CD4-positive, alpha-beta T cell treated with Interleukin-21 for 1 hour (primary cell): Measurements from ENCODE around the gene LAMTOR1.

ENCODE experiments used
- DNase-seq: peaks from one replicate; pipeline ENCODE4 v3.0.0-alpha.2; 2020

LAMTOR1 gene

GRCh38 chr11:72116019-72116755 is 13.1 kb upstream of the LAMTOR1 start:
- DNase-seq = no peak

DNA sequence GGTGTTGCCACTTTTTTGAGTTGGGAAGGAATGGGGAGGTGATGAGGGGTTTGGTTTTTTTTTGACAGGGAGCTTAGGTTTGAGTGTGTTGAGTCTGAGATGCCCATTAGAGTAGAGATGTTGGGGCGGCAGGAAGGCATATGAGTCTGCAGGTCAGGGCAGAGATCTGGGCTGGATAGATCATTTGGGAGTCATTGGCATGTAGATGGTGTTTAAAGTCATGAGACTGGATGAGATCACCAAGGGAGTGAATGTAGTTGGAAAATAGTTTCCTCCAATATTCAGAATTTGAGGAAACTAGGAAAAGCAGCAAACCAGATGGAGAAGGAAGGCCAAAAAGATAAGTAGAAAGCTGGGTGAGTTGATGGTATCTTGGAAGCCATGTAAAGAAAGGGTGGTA is 11.5 kb upstream of the LAMTOR1 start:
- DNase-seq = no peak

- no peak for DNase-seq
Observed at GRCh38 chr11:72112978-72113808, 10.1 kb upstream of the LAMTOR1 start.

- peak; percentile 99 for DNase-seq
Observed at GRCh38 chr11:72112143-72112977, 9.3 kb upstream of the LAMTOR1 start, which contains the start of gene ANAPC15. TSS of gene ANAPC15 (minus strand) at chr11:72112695. CDS start at chr11:72111276, 1,419 bp downstream.

GRCh38 chr11:72111300-72112142 is 8.4 kb upstream of the LAMTOR1 start:
- DNase-seq = no peak

- DNase-seq = no peak
Observed at GRCh38 chr11:72105888-72106287, 2.8 kb upstream of the LAMTOR1 start, which contains the start of gene TOMT. TSS of gene TOMT (plus strand) at chr11:72105924. CDS start at chr11:72105952, 28 bp downstream.

- no peak for DNase-seq
Observed at GRCh38 chr11:72103754-72104167, 664 bp upstream of the LAMTOR1 start.

- DNase-seq = no peak
Observed at GRCh38 chr11:72102631-72102945, 509 bp downstream of the LAMTOR1 start.

GRCh38 chr11:72102162-72102561 is 935 bp downstream of the LAMTOR1 start:
- DNase-seq = no peak

DNA sequence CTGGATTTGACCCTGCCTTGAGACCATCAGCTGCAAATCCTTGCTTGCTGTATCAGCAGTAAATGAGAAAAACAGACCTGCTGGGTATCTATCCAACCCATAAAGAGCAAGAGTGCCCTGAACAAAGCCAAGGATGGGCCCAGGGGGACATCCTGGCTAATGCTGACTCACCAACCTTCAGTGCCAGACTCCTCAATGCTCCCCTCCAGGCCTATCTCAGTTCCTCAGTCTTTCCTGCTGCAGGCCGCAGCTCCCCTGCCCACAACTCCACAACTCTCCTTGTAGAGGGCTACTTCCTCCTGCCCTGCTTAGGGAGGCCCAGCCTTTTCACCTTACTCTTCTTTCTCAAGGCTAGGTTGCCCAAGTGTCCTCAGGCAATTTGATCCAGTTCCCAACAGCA is 2.6 kb downstream of the LAMTOR1 start:
- no peak for DNase-seq

GRCh38 chr11:72100009-72100408 is 3.1 kb downstream of the LAMTOR1 start:
- DNase-seq = no peak

DNA sequence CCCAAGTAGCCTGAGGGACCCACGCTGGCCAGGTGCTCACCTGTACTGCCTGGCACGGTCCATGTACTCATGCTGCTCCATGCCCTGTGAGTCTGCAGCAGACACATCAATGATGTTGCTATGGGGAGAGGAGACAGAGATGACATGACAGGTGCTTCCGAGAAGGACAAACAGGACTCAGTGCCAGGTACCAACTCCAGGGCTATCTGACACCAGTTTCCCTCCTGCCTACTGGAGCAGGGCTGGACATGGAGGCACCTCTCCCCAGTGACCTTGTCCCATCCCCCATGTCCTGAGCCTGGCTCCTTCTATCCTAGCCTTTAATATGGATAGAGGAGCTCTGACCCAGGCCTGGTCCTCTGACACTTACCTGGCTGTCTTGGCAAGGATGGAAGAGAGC is 4.4 kb downstream of the LAMTOR1 start:
- no peak for DNase-seq

DNA sequence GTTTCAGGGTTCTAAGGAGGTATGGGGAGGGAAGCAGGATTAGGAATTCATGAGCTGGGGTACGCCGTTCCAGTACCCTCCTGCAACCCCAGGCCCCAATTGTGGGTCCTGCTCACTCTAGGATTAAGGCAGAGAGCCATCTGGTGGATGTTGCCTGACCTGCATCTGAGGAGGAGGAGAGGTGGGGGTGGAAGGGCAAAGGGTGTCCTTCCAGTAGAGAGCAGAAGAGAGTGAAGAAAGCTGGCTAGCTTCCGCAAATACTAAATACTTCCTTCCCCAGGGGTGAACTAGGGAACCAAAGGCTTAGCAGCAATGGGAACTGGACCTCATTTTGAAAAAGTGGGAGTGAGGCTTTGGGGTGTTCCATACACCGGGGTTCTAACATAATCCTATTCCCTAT is 11.8 kb downstream of the LAMTOR1 start:
- peak; percentile 78 for DNase-seq

DNA sequence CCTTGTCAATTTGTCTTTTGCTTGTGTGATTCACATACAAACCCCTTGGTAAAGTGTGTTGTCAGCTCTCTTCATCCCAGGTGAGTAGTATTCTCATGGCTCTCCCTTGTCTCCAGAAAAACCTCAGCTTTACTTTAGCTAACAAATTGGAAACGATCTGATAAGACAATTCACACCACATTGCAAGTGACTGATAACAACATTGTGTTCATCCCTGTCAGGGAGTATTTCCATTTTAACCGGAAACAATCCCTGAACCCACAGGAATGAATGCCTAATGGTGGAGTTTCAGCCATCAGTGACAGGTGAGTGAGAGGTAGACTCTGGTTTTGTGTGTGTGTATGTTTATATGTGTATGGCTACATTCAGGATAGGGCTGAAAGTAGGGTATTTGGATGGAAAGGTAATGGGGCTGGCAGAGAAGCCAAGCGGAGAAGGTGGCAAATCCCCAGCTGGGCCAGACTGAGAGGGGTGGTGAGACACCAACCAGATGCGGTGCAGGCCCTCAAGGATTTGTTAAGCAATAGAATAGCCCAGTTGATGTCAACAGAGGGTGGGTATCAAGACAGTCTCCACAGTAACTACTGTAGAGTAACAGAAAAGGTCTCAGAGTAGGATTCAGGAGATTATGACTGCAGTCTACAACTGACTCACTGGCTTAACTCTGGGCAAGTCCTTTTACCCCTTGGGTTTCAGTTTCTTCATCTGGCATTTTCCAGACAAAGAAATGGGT is 14.9 kb downstream of the LAMTOR1 start:
- DNase-seq = no peak

- no peak for DNase-seq
Observed at GRCh38 chr11:72085621-72086351, 17.3 kb downstream of the LAMTOR1 start.

DNA sequence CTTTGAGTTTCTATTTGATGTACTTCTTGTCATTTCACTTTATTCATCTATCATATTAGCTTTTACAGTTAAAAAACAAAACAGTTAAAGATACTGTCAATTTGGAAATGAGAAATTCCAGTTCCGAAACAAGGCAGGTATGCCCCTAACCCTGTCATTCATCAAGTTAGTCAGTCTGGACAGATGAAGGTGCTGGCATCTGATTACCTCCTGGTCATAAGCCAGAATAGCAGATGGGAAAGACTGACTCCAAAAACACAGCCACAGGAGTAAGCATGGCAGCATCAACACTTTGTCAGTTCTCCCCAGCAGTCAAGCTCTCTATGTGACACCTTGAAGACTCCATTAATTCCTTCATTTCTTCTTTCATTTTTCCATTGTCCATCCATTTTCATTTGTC is 18.1 kb downstream of the LAMTOR1 start:
- DNase-seq = no peak

GRCh38 chr11:72084076-72084475 is 19.0 kb downstream of the LAMTOR1 start:
- no peak for DNase-seq

DNA sequence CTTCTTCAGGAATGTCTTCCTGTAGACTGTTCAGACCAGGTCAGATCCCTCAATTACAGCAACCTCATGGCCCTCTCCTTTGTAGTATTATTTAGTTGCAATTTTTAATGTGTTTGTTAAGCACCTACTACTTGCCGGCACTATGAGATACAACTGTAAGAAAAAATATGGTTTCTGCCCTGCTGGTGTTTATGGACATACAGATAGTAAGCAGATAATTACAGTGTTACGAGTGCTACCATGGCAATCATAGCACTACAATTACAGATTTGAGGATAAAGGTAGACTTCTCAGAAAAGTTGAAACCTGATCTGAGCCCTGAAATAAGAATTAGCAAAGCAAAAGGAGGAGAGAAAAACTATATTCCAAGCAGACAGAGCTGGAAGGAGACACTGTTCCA is 19.7 kb downstream of the LAMTOR1 start:
- no peak for DNase-seq

- no peak for DNase-seq
Observed at GRCh38 chr11:72081821-72082453, 21.2 kb downstream of the LAMTOR1 start.

DNA sequence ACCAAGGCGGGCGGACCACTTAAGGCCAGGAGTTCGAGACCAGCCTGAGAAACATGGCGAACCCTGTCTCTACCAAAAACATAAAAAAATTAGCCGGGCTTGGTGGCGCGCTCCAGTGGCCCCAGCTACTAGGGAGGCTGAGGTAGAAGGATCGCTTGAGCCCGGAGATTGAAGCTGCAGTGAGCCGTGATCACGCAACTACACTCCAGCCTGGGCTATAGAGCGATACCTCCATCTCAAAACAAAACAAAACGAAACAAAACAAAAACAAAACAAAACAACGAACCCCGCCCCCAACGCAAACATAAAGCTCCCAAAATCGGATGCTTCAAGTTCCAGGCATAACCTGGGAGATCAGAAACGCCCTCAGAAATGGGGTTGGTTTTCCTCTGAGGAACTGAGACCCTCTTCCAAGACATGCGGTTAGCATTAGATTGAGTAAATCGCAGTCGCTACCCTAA is 21.9 kb downstream of the LAMTOR1 start:
- DNase-seq = no peak
